HEK293T (cell line): ENCODE data around the gene KCND3.

ENCODE experiments used
- ELF4 ChIP-seq: fragments of 450-650 bp; IDR thresholded peaks from 2 replicates; pipeline ENCODE4 v1.6.1; 2017; ENCODE audit warnings: antibody characterized with exemption
- FOXM1 ChIP-seq: fragments of 450-650 bp; IDR thresholded peaks from 2 replicates; pipeline ENCODE4 v1.6.1; 2017; ENCODE audit warnings: mild to moderate bottlenecking, borderline replicate concordance
- NFRKB ChIP-seq: fragments of 450-650 bp; IDR thresholded peaks from 2 replicates; pipeline ENCODE4 v1.6.1; 2016; ENCODE audit warnings: mild to moderate bottlenecking, moderate library complexity
- PKNOX1 ChIP-seq: fragments of 450-650 bp; IDR thresholded peaks from 2 replicates; pipeline ENCODE4 v1.6.1; 2016
- SP1 ChIP-seq: fragments of 450-650 bp; IDR thresholded peaks from 2 replicates; pipeline ENCODE4 v1.6.1; 2017
- SUZ12 ChIP-seq: fragments of 450-650 bp; IDR thresholded peaks from 2 replicates; pipeline ENCODE4 v1.6.1; 2016; ENCODE audit warnings: mild to moderate bottlenecking
- TARDBP ChIP-seq: fragments of 450-650 bp; IDR thresholded peaks from 2 replicates; pipeline ENCODE4 v1.6.1; 2016
- ZNF384 ChIP-seq: fragments of 450-650 bp; IDR thresholded peaks from 2 replicates; pipeline ENCODE4 v1.6.1; 2016

- TF ChIP-seq NFRKB (no peak), FOXM1 (no peak), SP1 (no peak), SUZ12 (no peak), ZNF384 (no peak), TARDBP (no peak), ELF4 (no peak), PKNOX1 (no peak)
Measured at GRCh38 chr1:111812306-111812705, 177.2 kb downstream of the KCND3 start.
